GM18907 (cell line): Measurements from ENCODE around the gene TBXT.
A peak's percentile ranks its signal among the peaks of the same experiment; 100 is the strongest.
"Not testable (repeated sequence)": the region's sequence is repeated elsewhere in the genome, so short reads cannot be mapped to it uniquely, and the experiment has no call there.

Experiments
- ATAC-seq: cut with Tn5 transposase; IDR thresholded peaks from one replicate; pipeline ENCODE4 v1.9.1; 2021; ENCODE audit warnings: mild to moderate bottlenecking, moderate library complexity; ENCODE audit not compliant: unreplicated experiment

TBXT gene

DNA sequence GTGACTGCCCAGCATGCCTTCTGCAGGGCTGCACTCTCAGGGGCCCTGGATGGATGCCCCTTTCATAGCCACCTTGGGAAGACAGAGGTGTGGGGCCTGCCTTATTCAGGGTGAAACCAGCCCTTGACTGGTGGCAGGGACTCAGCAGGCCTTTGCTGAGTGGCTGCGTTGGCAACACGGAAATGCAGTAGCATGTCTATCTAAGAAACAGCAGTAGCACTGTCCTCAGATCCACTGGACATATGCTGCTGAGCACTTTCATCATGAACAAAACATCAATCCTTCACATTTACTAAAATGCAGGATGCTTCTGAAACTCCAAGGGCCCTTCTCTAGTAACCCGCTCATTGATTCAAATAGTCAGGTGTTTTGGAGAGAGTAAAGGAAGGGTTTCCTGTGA lies 4.9 kb upstream of the TBXT start:
- ATAC-seq = no peak

GRCh38 chr6:166169549-166170421 lies 2.1 kb upstream of the TBXT start:
- no peak for ATAC-seq

GRCh38 chr6:166168616-166169548 lies 1.2 kb upstream of the TBXT start:
- ATAC-seq = no peak

DNA sequence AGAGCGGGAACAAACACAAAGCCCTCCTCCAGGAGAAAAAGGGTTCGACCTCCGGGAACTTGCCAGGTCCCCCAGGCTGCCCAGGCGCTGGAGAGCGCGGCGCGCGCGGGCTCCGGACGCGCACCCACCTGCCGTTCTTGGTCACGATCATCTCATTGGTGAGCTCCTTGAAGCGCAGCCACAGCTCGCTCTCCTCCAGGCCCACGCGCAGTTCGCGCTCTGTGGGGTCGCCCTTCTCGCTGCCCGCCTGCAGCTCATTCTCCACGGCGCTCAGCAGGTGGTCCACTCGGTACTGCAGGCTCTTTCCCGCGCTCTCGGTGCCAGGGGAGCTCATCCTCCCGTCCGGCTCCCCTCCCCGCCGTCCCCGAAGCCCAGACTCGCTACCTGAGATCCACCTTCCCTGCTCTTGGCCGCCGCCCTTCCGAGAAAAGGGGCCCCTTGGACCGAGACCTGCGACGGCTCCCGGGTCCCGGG lies 356 bp downstream of the TBXT start:
- no peak for ATAC-seq

DNA sequence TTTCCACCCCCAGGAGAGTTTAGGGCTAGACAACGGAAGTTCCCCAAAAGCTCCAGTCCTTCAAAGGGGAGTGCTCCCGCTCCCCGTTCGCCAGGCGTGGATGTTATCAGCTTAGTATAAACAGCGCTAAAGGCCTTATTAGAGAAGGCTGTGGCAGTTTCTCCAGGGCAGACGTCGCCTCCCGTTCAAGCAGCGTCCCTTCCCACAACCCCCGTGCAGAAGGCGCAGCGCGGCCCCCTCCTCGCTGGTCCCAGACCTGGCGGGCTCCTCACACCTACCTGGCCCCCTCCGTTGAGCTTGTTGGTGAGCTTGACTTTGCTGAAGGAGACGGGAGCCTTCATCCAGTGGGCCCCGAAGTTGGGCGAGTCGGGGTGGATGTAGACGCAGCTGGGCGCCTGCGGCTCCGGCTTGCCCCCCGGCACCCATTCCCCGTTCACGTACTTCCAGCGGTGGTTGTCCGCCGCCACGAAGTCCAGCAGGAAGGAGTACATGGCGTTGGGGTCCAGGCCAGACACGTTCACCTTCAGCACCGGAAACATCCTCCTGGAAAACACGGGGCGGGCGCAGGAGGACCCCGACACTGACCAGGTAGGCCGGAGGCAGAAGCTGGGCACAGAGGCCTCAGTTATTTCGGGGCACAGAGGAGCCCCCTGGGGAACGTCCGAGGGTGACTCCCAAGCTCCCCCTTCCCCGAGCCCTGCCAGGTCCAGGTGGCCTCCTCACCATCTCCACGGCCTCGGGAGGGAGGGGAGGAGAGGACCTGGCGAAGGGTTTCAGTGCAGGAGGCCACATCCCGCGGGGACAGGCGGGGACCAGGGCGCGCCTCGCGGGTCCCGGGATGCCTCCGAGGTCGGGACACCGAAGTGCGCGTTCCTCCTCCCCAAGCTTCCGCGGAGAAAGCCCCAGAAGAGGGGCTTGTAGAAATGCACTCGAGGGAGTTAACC lies 1.1 kb downstream of the TBXT start:
- no peak for ATAC-seq

DNA sequence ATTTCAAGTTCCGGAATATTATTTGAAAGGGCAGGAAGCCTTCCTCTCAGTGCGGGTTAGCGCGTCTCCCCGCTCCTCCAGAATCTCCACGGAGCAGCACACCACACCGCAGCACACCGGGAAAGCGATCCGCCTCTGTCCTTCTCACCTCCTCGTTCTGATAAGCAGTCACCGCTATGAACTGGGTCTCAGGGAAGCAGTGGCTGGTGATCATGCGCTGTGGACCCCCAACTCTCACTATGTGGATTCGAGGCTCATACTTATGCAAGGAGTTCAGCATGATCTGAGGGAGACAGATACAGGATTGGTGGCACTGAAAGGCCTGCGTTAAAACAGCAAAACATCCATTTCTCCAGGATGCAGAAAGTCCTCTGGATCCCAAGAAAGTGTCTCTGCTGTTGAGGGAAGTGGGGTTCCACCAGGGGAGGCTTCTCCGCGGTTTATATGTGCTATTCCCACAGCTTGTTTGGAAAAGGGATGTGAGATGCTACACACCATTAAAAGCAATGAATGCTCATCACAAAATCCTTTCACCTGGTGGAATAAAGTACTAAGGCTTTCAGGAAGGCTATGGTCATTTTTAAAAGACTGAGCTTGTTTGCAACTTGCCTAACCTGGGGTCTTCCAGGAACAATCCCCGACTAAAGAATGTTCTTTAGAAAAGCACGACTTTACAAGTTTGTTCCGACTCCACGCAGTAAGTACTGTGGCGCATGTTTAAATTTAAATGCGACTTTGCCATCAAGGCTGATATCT lies 1.9 kb downstream of the TBXT start:
- no peak for ATAC-seq

- ATAC-seq = peak; percentile 78
Measured at GRCh38 chr6:166162599-166163342, 4.9 kb downstream of the TBXT start.

DNA sequence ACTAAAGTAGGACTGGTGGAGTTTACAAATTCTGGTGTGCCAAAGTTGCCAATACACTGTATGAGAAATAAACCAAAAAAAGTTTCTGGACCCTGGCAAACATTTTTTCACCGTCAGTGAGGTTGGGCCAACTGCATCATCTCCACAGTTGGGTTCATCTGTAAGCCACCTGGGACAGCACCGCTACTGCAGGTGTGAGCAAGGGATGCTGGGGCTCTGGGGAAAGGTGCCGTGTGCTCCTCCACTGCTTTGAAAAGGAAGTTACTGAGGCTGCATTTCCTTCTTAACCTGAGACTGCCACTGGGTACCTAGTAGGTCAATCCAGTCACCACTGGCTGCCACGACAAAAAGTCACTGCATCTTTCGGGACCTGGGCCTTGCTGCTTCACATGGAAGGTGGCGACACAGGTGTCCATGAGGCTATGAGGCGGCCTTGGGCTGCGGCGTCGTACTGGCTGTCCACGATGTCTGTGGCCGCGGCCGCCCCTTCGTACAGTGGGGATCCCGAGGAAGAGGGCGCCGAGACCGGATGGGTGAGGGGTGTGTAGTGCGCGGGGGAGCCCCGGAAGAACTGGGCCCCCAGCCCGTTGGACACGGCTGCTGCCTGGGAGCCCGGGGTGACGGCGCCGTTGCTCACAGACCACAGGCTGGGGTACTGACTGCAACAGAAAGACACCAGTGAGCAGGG lies 9.6 kb downstream of the TBXT start:
- no peak for ATAC-seq

DNA sequence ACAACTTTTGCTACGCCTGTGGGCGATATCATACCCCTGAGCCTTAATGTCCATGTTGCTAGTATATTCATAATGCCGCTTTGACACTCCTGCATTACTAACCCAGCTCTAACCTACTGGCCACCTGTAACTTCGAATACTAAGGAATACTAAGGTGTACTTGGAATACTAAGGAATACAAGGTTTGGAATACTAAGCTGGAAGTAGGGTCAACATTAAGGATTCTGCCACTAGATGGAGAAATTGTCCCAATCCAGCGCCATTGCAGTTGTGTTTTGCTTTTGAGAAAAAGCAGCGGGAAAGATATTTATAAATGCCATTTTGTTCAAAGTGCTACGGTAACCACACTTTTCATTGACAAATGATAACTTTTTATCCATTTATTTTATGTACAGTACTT lies 10.7 kb downstream of the TBXT start:
- ATAC-seq = no peak

DNA sequence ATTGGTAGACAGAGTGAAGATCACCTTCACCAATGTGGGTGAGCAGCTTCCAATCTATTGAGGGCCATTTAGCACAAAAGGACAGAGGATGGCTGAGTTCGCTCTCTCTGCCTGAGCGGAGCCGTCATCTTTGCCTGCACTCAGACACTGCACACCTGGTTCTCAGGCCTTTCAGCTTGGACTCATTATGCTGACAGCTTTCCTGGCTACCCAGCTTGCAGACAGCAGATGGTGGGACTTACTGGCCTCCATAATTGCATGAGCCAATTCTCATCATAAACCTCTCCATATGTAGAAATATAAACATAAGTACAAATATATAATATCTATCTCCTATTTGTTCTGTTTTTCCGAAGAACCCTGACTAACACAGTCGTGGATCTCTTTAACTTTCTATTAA lies 13.7 kb downstream of the TBXT start:
- no peak for ATAC-seq

GRCh38 chr6:166152660-166153059 lies 15.0 kb downstream of the TBXT start:
- no peak for ATAC-seq

DNA sequence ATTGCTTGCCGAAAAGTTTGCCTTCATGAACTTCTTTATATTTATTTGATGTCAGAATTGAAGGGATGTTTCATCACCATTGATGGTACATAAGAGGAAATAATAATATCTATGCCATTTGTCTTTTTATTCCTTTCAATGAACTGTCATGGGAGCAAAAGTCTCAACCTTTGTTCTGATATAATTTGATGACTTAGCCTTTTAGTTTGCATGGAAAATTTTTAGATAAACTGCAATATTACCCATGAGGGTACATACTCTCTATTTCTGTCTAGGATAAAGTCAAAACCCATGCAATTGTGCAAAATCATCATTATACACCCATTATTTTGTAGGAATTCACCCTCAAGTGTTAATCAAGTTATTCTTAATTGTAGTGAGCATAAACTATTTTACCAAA lies 15.9 kb downstream of the TBXT start:
- ATAC-seq = no peak

- ATAC-seq = no peak
Measured at GRCh38 chr6:166145751-166146150, 21.9 kb downstream of the TBXT start.

GRCh38 chr6:166143011-166143410 lies 24.6 kb downstream of the TBXT start:
- ATAC-seq = no peak

DNA sequence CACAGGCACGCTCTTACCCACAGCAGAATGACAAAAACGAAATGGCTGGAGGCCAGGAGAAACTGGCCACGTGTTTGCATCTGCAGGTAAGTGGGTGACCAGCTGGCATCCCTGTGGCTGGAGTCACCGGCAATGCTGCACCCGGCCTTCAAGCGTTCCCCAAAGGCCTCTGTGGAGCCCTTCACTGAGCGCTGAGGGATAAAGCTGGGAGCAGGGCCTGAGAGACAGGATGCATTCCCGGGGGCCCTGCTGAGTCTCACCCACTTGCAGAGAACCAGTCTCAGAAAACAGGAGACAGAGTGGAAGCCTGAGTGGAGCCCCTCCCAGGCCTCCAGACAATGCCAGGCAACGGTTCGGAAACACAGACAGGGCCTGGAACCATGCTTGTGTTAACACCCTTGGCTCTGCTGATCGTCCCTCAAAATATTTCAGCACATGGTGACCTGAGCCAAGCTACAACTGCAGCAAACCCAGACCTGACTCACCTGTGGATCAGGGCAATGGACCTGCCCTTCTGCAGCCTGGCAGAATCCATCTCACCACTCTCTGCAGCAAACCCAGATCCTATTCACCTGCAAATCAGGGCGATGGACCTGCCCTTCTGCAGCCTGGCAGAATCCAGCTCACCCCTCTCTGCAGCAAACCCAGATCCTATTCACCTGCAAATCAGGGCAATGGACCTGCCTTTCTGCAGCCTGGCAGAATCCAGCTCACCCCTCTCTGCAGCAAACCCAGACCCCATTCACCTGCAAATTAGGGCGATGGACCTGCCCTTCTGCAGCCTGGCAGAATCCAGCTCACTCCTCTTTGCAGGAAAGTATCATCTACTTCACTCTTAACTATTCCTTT lies 39.8 kb downstream of the TBXT start:
- ATAC-seq = no peak

DNA sequence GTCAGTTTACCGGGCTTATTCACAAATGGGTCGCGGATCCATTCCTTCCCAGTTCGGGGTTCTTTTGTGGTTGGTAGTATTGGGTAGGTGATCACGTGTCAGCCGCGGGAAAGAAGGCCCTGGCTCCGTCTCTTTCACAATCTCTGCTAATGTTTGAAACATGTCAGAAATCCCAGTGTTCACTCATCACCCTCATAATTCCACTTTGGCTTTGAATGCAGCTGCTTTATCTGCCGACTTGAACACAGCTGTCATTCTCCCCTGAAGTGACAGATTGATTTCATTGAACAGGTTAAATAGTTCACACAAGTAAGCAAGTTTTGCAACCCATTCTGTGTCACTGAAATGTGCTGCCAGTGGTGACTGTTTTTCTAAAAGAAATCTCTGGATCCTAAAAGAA lies 44.5 kb downstream of the TBXT start:
- not testable (repeated sequence) for ATAC-seq

DNA sequence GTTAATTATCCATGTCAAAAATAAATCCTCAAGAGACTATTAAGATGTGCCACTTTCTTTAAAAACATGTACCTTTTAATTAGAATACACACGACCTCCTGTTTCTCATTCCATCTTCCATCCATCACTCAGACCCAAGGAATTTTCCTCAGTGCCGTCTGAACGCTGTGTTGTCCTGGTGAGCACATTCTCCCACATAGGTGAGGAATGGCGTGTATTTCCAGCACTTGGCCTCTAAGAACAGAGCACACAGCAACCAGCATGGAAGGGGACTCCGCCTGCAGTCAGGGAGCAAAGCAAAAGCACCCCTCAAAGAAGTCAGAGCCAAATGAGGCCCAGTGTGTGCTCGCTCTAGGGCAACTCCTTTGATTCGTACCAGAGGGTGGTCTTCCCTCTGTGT lies 45.9 kb downstream of the TBXT start:
- no peak for ATAC-seq
